Testis (tissue), 3 donors: ENCODE results near the gene WWC2. TPM values are rescaled to one million over a fixed set of nuclear protein-coding genes. Genes with fewer than 3 reads are reported as not detected.

Experiments used
- DNase-seq: peaks from one replicate; pipeline ENCODE4 v3.0.0-alpha.2; 2019
- H3K27ac ChIP-seq, 2 donors: fragments of 200-600 bp; sonication (generic); one replicate each; pipeline ENCODE4 v1.5.1; 2019
- H3K27me3 ChIP-seq: fragments of 200-600 bp; sonication (generic); one replicate; pipeline ENCODE4 v1.5.1; 2019
- H3K36me3 ChIP-seq: fragments of 200-600 bp; sonication (generic); one replicate; pipeline ENCODE4 v1.5.1; 2017; ENCODE audit warnings: low read depth; ENCODE audit errors: missing control alignments
- H3K4me1 ChIP-seq: fragments of 200-600 bp; sonication (generic); one replicate; pipeline ENCODE4 v1.5.1; 2019
- H3K4me3 ChIP-seq, 2 donors: fragments of 200-600 bp; sonication (generic); one replicate each; pipeline ENCODE4 v1.5.1; 2017 to 2019
- H3K9me3 ChIP-seq: fragments of 200-600 bp; sonication (generic); one replicate; pipeline ENCODE4 v1.5.1; 2017
- POLR2A ChIP-seq: fragments of 450-650 bp; IDR thresholded peaks from one replicate; pipeline ENCODE4 v1.6.1; 2017; ENCODE audit warnings: antibody characterized with exemption, mild to moderate bottlenecking, moderate library complexity
- WGBS, 2 donors: methylation state at CpG; one replicate each; pipeline ENCODE4 v1.1.5; 2018; 5-methylcytosine and 5-hydroxymethylcytosine counted together
- intact Hi-C: fragments of 100-400 bp; cut with DNase I; formaldehyde crosslinking; loops from one replicate; pipeline ENCODE4 v1.15.1; 2023; ENCODE audit warnings: low total_unique reads
- polyA plus RNA-seq: library from polyadenylated mRNA; stranded (reverse); fragments of 350-450 nt; fragmentation: Illumina TruSeq; extraction: RNeasy Lipid Tissue Mini Kit (QIAGEN cat#74804); gene quantifications from one replicate; pipeline ENCODE4 v1.2.3, GENCODE V29; 2014; ENCODE audit warnings: low read depth, low replicate concordance; ENCODE audit not compliant: insufficient read depth
- total RNA-seq, 2 donors: library from RNA; depleted of rRNA; stranded (reverse); fragments of >200 nt; gene quantifications; one replicate each; pipeline ENCODE4 v1.2.3, GENCODE V29; 2016
- TF ChIP-seq, protein P1 (sequence below), 3 experiments: fragments of 450-650 bp in 2 of 3; fragments of 200-600 bp in 1 of 3; sonication (generic) in 1 of 3; IDR thresholded peaks; one replicate each; pipeline ENCODE4 v1.5.1; 2016 to 2019; ENCODE audit warnings: antibody characterized with exemption in 3 of 3, mild to moderate bottlenecking in 2 of 3, moderate library complexity in 1 of 3

WWC2 gene
- total and polyA plus RNA-seq, 3 donors from 2014 or later: 34.4 to 76.7 (median 64.2) TPM

DNA sequence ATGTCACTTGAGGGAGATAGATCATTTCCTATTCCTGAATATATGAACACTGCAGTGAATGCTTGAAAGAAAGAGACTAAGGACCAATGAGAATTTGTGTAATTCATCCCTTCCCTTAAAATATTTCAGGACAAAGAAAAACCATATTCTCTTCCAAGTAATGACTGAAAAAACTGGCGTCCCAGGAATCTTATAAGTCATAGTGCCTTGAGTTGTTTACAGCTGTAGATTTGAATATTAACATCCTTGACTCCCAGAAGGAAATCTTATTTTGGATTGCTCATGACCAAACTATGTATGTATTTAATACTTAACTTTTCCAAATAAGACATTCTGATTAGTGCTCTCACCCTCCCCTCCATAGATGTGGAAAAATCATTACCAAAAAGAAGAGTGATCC is 165.6 kb downstream of the WWC2 start:
- Histone ChIP-seq H3K4me1 (no peaks in the 10 kb centered on the region), H3K4me3 (no peak overlapping the region), H3K27me3 (no peaks in the 10 kb centered on the region), H3K9me3 (no peaks in the 10 kb centered on the region), H3K36me3 (no peaks in the 10 kb centered on the region), H3K27ac (no peak overlapping the region)
- 84 to 90% methylated on average over 1 of the region's 1 CpG for WGBS, 2 donors
- no peak for TF ChIP-seq POLR2A
- TF ChIP-seq, protein P1, sequence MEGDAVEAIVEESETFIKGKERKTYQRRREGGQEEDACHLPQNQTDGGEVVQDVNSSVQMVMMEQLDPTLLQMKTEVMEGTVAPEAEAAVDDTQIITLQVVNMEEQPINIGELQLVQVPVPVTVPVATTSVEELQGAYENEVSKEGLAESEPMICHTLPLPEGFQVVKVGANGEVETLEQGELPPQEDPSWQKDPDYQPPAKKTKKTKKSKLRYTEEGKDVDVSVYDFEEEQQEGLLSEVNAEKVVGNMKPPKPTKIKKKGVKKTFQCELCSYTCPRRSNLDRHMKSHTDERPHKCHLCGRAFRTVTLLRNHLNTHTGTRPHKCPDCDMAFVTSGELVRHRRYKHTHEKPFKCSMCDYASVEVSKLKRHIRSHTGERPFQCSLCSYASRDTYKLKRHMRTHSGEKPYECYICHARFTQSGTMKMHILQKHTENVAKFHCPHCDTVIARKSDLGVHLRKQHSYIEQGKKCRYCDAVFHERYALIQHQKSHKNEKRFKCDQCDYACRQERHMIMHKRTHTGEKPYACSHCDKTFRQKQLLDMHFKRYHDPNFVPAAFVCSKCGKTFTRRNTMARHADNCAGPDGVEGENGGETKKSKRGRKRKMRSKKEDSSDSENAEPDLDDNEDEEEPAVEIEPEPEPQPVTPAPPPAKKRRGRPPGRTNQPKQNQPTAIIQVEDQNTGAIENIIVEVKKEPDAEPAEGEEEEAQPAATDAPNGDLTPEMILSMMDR (IDR thresholded peaks at IDR 0.05): no peak
- intact Hi-C loops: no loop called here
- no peak for DNase-seq

DNA sequence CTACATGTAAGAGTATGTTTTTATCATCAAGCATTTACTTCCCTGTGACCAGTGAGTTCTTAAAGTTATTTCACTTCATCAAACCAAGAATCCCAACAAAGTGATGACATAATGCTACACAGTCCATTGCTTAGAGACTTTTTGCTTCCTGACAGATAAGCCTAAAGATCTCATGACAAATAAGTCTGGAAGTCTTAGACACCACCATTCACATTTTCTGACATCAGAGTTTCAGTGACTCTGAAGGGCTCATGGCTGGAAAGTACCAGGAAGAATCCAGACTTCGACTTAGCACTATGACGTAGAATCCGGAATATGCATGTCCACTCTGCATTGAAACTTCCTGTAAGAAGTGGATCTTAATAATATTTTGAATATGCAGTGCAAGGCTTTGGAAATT is 167.3 kb downstream of the WWC2 start:
- WGBS, 2 donors: 84 to 94% methylated on average over 3 of the region's 3 CpGs
- no peak overlapping the region for H3K4me3 ChIP-seq
- no peaks in the 10 kb centered on the region for H3K9me3 ChIP-seq
- H3K27ac ChIP-seq: no peak overlapping the region
- TF ChIP-seq, protein P1 (IDR thresholded peaks at IDR 0.05): no peak
- no peak for TF ChIP-seq POLR2A
- intact Hi-C loops: no loop called here
- no peak for DNase-seq
- no peaks in the 10 kb centered on the region for H3K36me3 ChIP-seq
- H3K27me3 ChIP-seq: no peaks in the 10 kb centered on the region
- no peaks in the 10 kb centered on the region for H3K4me1 ChIP-seq

DNA sequence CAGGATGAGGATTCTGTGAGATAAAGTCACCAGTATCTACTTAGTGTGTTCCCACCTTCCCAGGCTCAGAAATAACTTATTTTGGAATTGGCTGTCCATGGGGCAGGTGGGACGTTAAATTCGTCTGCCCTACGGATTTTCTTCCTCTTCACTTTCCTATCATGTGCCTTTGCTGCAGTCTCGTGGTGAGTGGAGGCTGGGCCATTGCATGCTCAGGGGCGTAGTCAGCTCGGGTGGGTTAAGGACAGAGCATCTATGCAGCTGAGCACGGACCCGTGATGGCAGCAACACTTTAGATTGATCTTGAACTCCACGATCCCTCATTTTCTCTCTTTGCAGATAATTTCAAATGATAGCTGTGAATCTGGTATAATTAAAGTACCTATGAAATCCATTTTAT is 169.5 kb downstream of the WWC2 start:
- no peak overlapping the region for H3K27ac ChIP-seq
- H3K9me3 ChIP-seq: no peaks in the 10 kb centered on the region
- H3K36me3 ChIP-seq: no peaks in the 10 kb centered on the region
- no peak for TF ChIP-seq POLR2A
- TF ChIP-seq, protein P1 (IDR thresholded peaks at IDR 0.05): no peak
- no peak overlapping the region for H3K4me3 ChIP-seq
- 90 to 95% methylated on average over 9 of the region's 9 CpGs for WGBS, 2 donors
- no peaks in the 10 kb centered on the region for H3K27me3 ChIP-seq
- no peak for DNase-seq
- intact Hi-C loops: no loop called here
- H3K4me1 ChIP-seq: no peaks in the 10 kb centered on the region

DNA sequence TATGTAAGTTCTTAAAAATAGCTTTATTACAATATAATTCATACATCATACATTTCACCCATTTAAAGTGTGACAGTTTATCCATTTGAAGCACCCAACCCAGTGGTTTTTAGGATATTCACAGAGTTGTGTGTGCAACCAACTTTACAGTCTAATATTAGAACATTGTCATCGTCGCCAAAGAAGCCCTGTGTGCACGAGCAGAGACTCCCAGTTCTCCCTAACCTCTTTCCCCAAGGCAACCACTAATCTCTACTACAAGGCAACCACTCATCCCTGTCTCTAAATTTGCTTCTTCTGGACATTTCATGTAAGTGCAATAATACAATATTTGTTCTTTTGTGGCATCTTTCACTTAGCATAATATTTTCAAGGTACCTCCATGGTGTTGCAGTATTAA is 173.3 kb downstream of the WWC2 start:
- 81 to 86% methylated on average over 3 of the region's 3 CpGs for WGBS, 2 donors
- DNase-seq: no peak
- intact Hi-C loops: no loop called here
- TF ChIP-seq, protein P1 (IDR thresholded peaks at IDR 0.05): no peak
- no peak for TF ChIP-seq POLR2A
- Histone ChIP-seq H3K4me3 (no peak overlapping the region), H3K4me1 (no peaks in the 10 kb centered on the region), H3K27ac (no peak overlapping the region), H3K36me3 (no peaks in the 10 kb centered on the region), H3K27me3 (no peaks in the 10 kb centered on the region), H3K9me3 (no peaks in the 10 kb centered on the region)

DNA sequence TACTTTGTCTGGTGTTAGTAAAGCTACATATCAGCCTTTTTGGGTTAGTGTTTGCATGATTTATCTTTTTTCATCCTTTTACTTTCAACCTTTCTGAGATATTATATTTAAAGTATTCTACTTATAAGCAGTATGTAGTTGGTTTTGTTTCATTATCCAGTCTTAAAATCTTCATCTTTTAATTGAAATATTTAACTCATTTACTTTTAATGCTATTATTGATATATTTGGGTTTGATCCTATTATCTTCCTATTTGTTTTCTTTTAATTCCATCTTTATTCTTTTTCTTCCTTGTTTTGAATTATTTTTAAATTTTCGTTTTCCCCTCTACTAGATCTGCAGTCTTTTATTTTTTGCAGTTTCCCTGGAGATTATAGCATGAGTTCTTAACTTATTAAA is 177.0 kb downstream of the WWC2 start:
- no peak overlapping the region for H3K4me3 ChIP-seq
- H3K4me1 ChIP-seq: no peaks in the 10 kb centered on the region
- no peak for TF ChIP-seq POLR2A
- TF ChIP-seq, protein P1 (IDR thresholded peaks at IDR 0.05): no peak
- H3K27me3 ChIP-seq: no peaks in the 10 kb centered on the region
- 0 to 92% methylated on average over 1 of the region's 1 CpG for WGBS, 2 donors
- H3K27ac ChIP-seq: no peak overlapping the region
- H3K9me3 ChIP-seq: no peaks in the 10 kb centered on the region
- no peaks in the 10 kb centered on the region for H3K36me3 ChIP-seq
- DNase-seq: no peak
- intact Hi-C loops: no loop called here
